Hematopoietic multipotent progenitor cell treated with erythropoietin and hydrocortisone succinate and interleukin-3 and kit ligand, for 4 days (in vitro differentiated cells): ENCODE measurements around the gene EPHA2.
"Not testable (repeated sequence)": the region's sequence is repeated elsewhere in the genome, so short reads cannot be mapped to it uniquely, and the experiment has no call there.

Source experiments
- DNase-seq: peaks from one replicate; pipeline ENCODE4 v3.0.0-alpha.2; 2015

Gene EPHA2

DNA sequence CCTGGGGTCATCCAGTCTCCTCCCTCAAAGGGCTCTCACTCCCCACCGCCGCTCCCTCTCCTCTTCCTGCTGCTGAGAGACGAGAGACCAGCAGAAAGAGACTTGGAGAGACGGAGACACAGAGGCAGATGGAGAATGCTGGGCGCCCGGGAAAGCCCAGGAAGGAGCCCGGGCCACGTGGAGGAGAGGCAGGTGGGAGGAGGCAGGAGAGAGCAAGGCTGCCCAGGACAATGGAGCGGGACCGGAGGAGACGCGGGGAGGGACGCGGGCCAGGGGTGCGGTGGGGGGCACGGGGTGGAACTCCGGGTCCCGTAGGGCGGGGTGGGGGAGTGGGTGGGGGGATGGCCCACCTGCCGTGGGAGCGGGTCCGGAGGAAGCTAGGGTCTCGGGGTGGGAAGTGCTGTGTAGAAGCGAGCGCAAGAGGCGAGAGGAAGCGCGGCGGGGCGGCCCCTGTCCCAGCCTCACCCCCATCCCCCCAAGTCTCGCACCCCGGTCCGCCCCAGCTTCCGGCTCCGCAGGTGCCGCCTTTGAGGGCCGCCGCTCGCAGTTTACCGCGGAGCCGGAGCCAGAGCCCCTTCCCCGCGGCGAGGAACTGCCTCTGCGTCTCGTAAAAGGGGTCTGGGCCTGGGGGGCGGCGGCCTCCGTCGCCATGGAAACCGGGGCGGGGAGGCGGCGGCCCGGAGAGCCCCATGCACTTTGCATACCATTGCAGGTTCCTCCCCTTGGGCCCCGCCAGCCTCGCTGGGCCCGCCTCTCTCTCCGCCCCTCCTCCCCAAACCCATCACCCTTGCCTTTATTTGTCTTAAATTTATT lies 11.7 kb upstream of the EPHA2 start:
- DNase-seq, result peak; percentile 46

GRCh38 chr1:16166117-16166516 lies 10.2 kb upstream of the EPHA2 start:
- DNase-seq, result no peak

- DNase-seq, result no peak
Observed at GRCh38 chr1:16165548-16165947, 9.7 kb upstream of the EPHA2 start.

GRCh38 chr1:16165073-16165364 lies 9.2 kb upstream of the EPHA2 start:
- DNase-seq, result no peak

GRCh38 chr1:16164213-16165072 lies 8.6 kb upstream of the EPHA2 start:
- no peak for DNase-seq

GRCh38 chr1:16163608-16164212 lies 7.8 kb upstream of the EPHA2 start:
- DNase-seq, result not testable (repeated sequence)

GRCh38 chr1:16162163-16162822 lies 6.4 kb upstream of the EPHA2 start:
- DNase-seq, result peak; percentile 43

GRCh38 chr1:16161717-16162116 lies 5.8 kb upstream of the EPHA2 start:
- DNase-seq, result no peak

DNA sequence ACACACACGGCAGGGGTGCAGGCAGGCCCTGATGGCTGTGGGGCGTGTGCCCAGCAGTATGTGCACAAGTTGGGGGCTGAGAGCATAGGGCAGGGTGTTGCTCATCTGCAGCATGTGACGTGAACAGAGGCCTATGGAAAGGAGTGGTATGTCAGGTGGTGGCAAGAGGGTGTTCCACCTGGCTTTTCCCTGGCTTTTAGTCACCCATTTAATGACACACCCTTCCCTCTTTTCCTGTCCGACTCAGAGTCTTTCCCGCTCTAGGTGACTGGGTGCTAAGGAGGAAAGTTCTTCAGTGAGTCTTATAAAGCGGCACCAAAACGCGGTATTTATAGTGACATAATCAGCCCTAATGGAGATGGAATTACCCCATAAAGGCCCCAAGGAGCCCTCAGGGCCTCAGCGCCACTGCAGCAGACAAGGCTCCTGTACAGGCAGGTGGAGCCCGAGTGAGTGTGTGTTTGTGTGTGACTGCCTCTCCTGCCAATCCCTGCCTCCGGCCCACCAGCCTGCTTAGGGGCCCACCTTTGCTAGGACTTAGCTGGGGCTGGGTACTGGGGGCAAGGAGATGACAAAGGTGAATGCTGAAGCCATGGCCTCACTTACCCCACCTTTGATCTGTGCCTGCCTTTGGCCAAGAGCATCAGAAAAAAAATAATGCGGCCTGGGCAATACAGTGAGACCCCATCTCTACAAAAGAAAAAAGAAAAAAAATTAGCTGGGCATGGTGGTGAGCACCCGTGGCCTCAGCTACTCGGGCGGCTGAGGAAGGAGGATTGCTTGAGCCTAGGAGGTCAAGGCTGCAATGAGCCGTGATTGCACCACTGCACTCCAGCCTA lies 3.3 kb upstream of the EPHA2 start:
- DNase-seq, result no peak

GRCh38 chr1:16158025-16158424 lies 2.2 kb upstream of the EPHA2 start:
- DNase-seq, result no peak

DNA sequence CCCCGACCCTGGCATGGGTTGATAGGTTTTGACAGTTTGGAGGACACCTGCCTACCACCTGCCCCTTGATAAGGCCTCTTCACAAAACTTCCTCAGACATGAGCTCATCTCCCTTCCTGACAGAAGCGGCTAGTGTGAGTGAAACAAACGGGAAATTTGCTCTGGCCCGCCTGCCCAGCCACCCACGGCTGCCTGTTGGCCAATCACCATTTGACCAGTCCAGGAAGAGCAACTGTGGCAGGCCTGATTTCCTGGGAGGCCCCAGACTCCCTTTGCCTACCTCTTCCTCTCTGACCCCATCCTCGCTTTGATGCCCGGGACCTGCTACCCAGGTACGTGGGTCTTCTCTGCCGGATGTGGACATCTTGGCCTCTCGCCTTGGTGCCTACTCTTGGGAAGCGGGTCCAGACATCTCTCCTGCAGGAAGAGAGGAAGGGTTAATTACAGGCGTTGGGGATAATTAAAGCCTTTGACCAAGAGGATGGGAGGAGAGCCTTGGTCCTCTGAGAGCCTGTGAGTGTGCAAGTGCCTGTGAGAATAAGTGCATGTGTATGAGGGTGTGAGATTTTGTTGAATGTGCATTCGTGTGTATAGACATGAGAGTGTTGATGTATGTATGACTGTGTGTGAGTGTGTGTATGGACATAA lies 1.1 kb upstream of the EPHA2 start:
- DNase-seq, result no peak

DNA sequence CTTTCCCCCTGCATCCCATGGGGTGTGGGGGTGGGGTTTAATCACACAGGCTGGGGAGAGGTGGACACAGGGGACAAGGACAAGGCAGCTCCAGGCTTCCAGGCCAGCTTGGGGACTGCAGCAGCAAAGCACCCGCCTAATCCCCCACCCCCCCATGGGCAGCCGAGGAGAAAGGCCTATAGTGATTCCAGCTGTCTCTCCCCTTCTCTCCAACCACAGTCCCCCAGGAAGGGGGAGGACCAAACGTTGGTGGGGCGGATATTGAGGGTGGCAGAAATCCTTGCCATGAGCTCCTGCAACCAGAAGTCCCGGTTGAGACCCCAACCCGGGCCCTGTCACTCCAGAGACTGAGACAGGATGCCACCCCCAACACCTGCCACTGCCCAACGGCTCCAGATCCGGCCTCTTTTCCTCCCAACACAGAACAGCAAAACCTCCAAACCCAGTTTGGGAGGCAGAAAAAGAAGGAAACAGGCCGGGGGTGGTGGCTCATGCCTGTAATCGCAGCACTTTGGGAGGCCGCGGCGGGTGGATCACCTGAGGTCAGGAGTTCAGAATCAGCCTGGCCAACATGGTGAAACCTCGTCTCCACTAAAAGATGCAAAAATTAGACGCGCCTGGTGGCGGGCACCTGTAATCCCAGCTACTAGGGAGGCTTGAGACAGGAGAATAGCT lies 1.7 kb downstream of the EPHA2 start:
- no peak for DNase-seq

GRCh38 chr1:16153096-16153998 lies 2.5 kb downstream of the EPHA2 start:
- no peak for DNase-seq

GRCh38 chr1:16152481-16153087 lies 3.3 kb downstream of the EPHA2 start:
- no peak for DNase-seq

DNA sequence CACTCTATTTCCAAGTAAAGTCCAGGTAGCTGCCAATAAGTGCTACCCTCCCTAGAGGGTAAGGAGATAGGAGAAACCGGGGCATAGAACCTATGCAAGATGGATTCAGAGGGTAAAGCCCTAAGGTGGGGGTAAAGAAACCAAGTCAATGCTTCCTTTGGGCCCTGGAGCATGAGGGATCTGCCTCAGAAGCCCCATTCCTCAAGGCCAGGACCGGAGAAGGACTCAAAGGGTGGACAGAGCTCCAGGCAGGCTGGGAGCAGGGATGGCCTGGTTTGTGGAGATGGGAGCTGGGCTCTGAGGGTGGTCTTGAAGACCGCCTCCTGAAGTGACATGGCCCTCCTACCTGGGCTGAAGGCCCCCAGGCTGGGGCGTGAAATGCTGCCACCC lies 3.9 kb downstream of the EPHA2 start:
- DNase-seq, result no peak

- peak; percentile 81 for DNase-seq
Observed at GRCh38 chr1:16151196-16151994, 4.5 kb downstream of the EPHA2 start.

DNA sequence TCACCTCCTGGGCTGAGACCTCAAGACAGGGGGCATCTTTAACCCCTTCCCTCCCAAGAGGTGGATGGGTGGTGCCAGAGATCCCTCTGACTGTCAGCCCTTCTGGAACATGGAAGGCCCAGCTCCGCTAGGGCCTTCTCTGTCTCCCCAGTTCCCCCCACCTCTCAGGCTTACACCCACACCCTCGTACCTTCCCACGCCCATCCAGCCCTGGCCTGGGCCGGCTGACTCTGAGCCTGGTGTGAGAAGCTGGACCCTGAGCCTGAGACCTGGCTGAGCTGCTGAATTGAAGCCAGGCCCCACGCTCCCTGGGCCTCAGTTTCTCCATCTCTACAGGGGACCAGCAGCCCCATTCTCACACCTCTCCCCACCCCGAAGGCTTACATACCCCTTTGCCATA lies 5.4 kb downstream of the EPHA2 start:
- no peak for DNase-seq

DNA sequence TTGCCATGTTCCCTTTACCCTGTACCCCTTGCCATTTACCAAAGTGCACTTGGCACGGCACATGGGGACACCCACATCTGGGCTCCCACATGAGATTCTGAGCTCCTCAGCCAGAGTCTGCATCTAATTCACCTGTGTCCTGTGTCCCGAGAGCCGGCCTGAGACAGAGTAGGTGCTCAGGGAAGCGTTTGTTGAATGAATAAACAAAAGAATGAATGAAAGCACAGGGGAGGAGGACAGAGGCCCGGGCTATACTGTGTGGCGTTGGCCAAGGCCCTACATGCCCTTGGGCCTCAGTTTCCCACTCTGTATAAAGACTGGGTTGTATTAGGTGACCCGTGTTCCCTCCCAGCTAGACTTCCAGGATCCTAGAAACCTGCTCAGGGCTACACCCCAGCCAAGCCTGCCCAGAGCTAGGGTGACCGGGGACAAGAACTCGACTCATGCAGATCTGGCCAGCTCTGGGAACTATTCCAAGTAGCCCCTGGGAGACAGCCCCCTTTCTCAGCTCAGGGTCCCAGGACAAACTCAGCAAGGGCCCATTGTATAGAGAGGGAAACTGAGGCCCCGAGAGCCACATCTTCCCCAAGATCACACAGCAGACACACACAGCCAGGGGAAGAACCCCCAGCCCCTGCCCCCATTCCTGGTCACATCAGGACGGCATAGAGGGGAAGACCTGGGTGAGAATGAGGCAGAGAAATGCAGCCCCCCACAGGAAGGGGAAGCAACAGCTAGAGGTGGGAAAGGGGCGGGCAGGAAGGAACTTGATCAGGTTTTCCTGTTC lies 6.0 kb downstream of the EPHA2 start:
- no peak for DNase-seq
